Suprapubic skin (tissue), 4 donors: Measurements from ENCODE around the gene GALNT13.

Experiments
- CTCF ChIP-seq, 2 donors: fragments of 200-600 bp in 1 of 2; fragments of 450-650 bp in 1 of 2; sonication (generic) in 1 of 2; IDR thresholded peaks; one replicate each; pipeline ENCODE4 v1.5.1; 2016 to 2019; ENCODE audit warnings: antibody characterized with exemption in 2 of 2, mild to moderate bottlenecking in 1 of 2, moderate library complexity in 1 of 2
- EP300 ChIP-seq: sonication (generic); formaldehyde crosslinking; IDR thresholded peaks from one replicate; pipeline ENCODE4 v1.6.1; 2017; ENCODE audit warnings: antibody characterized with exemption
- POLR2A ChIP-seq, 2 donors: fragments of 450-650 bp; IDR thresholded peaks; one replicate each; pipeline ENCODE4 v1.6.1; 2017; ENCODE audit warnings: antibody characterized with exemption in 2 of 2, mild to moderate bottlenecking in 2 of 2, moderate library complexity in 2 of 2
- POLR2AphosphoS5 ChIP-seq, 3 donors: sonication (generic); formaldehyde crosslinking; IDR thresholded peaks; one replicate each; pipeline ENCODE4 v1.6.1; 2017; ENCODE audit warnings: antibody characterized with exemption in 3 of 3

- TF ChIP-seq POLR2A (IDR thresholded peaks at IDR 0.05), result no peak
- TF ChIP-seq POLR2AphosphoS5 (IDR thresholded peaks at IDR 0.05), result no peak
- no peak for TF ChIP-seq CTCF (IDR thresholded peaks at IDR 0.05)
- TF ChIP-seq EP300, result no peak
Measured at GRCh38 chr2:154142480-154142879, 270.8 kb downstream of the GALNT13 start.
